Fibroblast of lung (primary cell): ENCODE measurements around the gene CDKAL1. TPM values are rescaled to one million over a fixed set of nuclear protein-coding genes. Genes with fewer than 3 reads are reported as not detected.

Source experiments
- DNase-seq, 2 donors: peaks; one replicate each; pipeline versions ENCODE4 v3.0.0 to v3.0.0-alpha.2; 2010; ENCODE audit warnings: low read depth in 2 of 2
- H2AFZ ChIP-seq: 2 replicates; pipeline ENCODE4 v1.5.1; 2012; ENCODE audit warnings: low read length, control low read depth, inconsistent platforms
- H3K27ac ChIP-seq: 2 replicates; pipeline ENCODE4 v1.5.1; 2011; ENCODE audit warnings: low read length, control low read depth; ENCODE audit not compliant: insufficient read depth
- H3K27me3 ChIP-seq: 2 replicates; pipeline ENCODE4 v1.5.1; 2011; ENCODE audit warnings: mild to moderate bottlenecking, low read length; ENCODE audit not compliant: control insufficient read depth, insufficient read depth
- H3K36me3 ChIP-seq: 2 replicates; pipeline ENCODE4 v1.5.1; 2011; ENCODE audit warnings: low read length; ENCODE audit not compliant: control insufficient read depth, insufficient read depth
- H3K4me1 ChIP-seq: 2 replicates; pipeline ENCODE4 v1.5.1; 2011; ENCODE audit warnings: low read length; ENCODE audit not compliant: control insufficient read depth, insufficient read depth; ENCODE audit errors: extremely low read depth
- H3K4me2 ChIP-seq: 2 replicates; pipeline ENCODE4 v1.5.1; 2011; ENCODE audit warnings: low read length, control low read depth; ENCODE audit not compliant: insufficient read depth; ENCODE audit errors: extremely low read depth
- H3K4me3 ChIP-seq, 4 experiments: fragments of 200-600 bp in 1 of 4; sonication (generic) in 1 of 4; replicated peaks in 1 of 4; 2 replicates each; pipeline ENCODE4 v1.5.1; 2011 to 2016; ENCODE audit warnings: low read length in 4 of 4, low read depth in 3 of 4, mild to moderate bottlenecking in 3 of 4, control low read depth in 2 of 4, inconsistent platforms in 1 of 4, mixed read lengths in 1 of 4; ENCODE audit not compliant: insufficient read depth in 1 of 4; ENCODE audit errors: control extremely low read depth in 1 of 4
- H3K79me2 ChIP-seq: 2 replicates; pipeline ENCODE4 v1.5.1; 2012; ENCODE audit warnings: mild to moderate bottlenecking, low read length, inconsistent platforms; ENCODE audit not compliant: control insufficient read depth, insufficient read depth
- H3K9ac ChIP-seq: 2 replicates; pipeline ENCODE4 v1.5.1; 2011; ENCODE audit warnings: mild to moderate bottlenecking, low read length, control low read depth; ENCODE audit not compliant: insufficient read depth
- H3K9me3 ChIP-seq: 2 replicates; pipeline ENCODE4 v1.5.1; 2012; ENCODE audit warnings: low read depth, low read length; ENCODE audit not compliant: control insufficient read depth, insufficient read depth
- H4K20me1 ChIP-seq: 2 replicates; pipeline ENCODE4 v1.5.1; 2011; ENCODE audit warnings: low read length; ENCODE audit not compliant: control insufficient read depth, insufficient read depth; ENCODE audit errors: extremely low read depth
- EZH2 ChIP-seq: IDR thresholded peaks from 2 replicates; pipeline ENCODE4 v1.5.1; 2012; ENCODE audit warnings: low read length, control low read depth, mild to moderate bottlenecking; ENCODE audit errors: missing control alignments
- polyA plus RNA-seq, 2 donors: library from polyadenylated mRNA; depleted of rRNA in 1 of 2; stranded (reverse) in 1 of 2; unstranded in 1 of 2; fragments of >200 nt; gene quantifications; 2 replicates each; pipeline ENCODE4 v1.2.1, GENCODE V29; 2011 to 2012; ENCODE audit warnings: missing spikeins in 1 of 2
- total RNA-seq: library from RNA; depleted of rRNA; stranded (reverse); fragments of >200 nt; gene quantifications from 2 replicates; pipeline ENCODE4 v1.2.1, GENCODE V29; 2014
- TF ChIP-seq, protein P1 (sequence below), 2 donors: IDR thresholded peaks in 1 of 2; conservative IDR thresholded peaks in 1 of 2; 1 replicate in 1 of 2; 2 replicates in 1 of 2; pipeline ENCODE4 v1.5.1; 2011 to 2012; ENCODE audit warnings: low read length in 2 of 2, control low read depth in 1 of 2, inconsistent platforms in 1 of 2, low read depth in 1 of 2, mild to moderate bottlenecking in 1 of 2

CDKAL1 gene
- total and polyA plus RNA-seq, 2 donors (not counting 1 experiment from before 2014, with no cell fraction given), result 7.4 to 15.0 TPM

DNA sequence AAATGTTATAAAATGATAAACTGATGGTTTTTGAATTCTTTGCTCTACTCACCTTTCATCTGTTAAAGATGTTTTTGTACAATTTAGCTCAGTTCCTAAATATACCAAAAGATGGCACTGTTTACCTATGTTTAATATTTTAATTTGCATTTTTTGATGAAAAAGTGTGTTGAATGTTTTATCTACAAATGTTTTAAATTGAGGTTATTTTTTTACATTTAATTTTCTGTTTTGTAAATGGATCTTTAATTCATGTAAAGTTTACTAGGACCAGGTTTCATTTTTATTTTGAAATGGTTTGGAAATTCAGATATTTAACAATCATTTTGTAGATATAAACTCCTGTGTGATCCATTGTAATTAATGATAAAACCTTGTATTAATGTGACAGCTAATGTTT is 30.0 kb downstream of the CDKAL1 start:
- DNase-seq, result peak in 1 of 2 donors; percentile 56
- H3K27me3 ChIP-seq, result no peaks in the 10 kb centered on the region
- no peak overlapping the region for H3K4me2 ChIP-seq

DNA sequence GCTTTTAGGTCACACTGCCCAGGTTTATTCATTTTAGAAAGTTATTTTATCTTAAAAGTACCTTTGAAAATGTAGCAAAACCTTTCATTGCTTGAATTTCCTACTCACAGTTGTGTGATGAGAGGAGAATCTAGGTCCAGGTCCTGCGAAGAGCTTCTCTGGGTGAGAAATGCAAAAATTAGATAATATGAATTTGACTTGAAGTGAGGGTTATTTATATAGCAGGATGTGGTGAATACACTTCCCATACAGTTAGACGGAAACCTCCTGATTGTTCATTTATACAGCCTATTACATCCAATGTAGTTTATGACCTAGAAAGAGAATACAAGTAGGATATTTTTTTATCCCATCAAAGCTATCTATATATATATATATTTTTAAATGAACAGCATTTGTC is 30.5 kb downstream of the CDKAL1 start:
- H3K4me2 ChIP-seq, result no peak overlapping the region
- no peaks in the 10 kb centered on the region for H3K9me3 ChIP-seq
- no peak for DNase-seq
- H3K9ac ChIP-seq, result no peak overlapping the region
- no peaks in the 10 kb centered on the region for H4K20me1 ChIP-seq
- H3K4me1 ChIP-seq, result no peaks in the 10 kb centered on the region
- no peak overlapping the region for H3K4me3 ChIP-seq
- H2AFZ ChIP-seq, result no peak overlapping the region
- no peaks in the 10 kb centered on the region for H3K79me2 ChIP-seq
- no peaks in the 10 kb centered on the region for H3K27me3 ChIP-seq
- H3K36me3 ChIP-seq, result no peaks in the 10 kb centered on the region
- H3K27ac ChIP-seq, result no peak overlapping the region
- TF ChIP-seq, protein P1, sequence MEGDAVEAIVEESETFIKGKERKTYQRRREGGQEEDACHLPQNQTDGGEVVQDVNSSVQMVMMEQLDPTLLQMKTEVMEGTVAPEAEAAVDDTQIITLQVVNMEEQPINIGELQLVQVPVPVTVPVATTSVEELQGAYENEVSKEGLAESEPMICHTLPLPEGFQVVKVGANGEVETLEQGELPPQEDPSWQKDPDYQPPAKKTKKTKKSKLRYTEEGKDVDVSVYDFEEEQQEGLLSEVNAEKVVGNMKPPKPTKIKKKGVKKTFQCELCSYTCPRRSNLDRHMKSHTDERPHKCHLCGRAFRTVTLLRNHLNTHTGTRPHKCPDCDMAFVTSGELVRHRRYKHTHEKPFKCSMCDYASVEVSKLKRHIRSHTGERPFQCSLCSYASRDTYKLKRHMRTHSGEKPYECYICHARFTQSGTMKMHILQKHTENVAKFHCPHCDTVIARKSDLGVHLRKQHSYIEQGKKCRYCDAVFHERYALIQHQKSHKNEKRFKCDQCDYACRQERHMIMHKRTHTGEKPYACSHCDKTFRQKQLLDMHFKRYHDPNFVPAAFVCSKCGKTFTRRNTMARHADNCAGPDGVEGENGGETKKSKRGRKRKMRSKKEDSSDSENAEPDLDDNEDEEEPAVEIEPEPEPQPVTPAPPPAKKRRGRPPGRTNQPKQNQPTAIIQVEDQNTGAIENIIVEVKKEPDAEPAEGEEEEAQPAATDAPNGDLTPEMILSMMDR (conservative IDR thresholded peaks at IDR 0.05 in 1 of 2, IDR thresholded peaks at IDR 0.05 in 1 of 2; ENCODE audit: low read depth in 1 of 2, low read length in 2 of 2), result no peak
- no peak for TF ChIP-seq EZH2

More for the DNA sequence above, 30.0 kb downstream of the CDKAL1 start:
- Histone ChIP-seq H3K79me2 (no peaks in the 10 kb centered on the region), H4K20me1 (no peaks in the 10 kb centered on the region), H2AFZ (no peak overlapping the region), H3K9me3 (no peaks in the 10 kb centered on the region), H3K4me3 (no peak overlapping the region), H3K9ac (no peak overlapping the region), H3K27ac (no peak overlapping the region), H3K4me1 (no peaks in the 10 kb centered on the region), H3K36me3 (no peaks in the 10 kb centered on the region)
- TF ChIP-seq, protein P1 (conservative IDR thresholded peaks at IDR 0.05 in 1 of 2, IDR thresholded peaks at IDR 0.05 in 1 of 2; ENCODE audit: low read depth in 1 of 2, low read length in 2 of 2), result peak in 1 of 2 donors; percentile 30
- TF ChIP-seq EZH2, result no peak

DNA sequence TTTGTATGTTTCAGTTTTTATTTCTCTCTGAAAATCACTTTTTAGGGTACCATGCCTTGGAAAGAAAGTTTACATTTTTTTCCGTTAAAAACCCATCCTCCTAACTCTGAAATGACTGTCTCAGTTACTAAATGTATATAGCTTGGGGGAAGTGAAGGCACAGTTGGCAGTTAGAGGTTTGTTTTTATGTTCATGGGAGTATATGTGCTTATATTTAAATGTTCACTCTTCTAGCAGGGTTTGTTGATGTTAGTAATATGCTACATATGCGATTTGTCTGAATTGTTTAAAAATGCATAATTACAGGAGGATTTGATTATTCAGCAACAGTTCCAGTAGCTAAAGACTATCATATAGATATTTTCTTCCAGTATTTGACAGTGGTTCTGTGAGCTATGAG is 31.1 kb downstream of the CDKAL1 start:
- no peak overlapping the region for H3K9ac ChIP-seq
- H3K36me3 ChIP-seq, result no peaks in the 10 kb centered on the region
- no peaks in the 10 kb centered on the region for H3K4me1 ChIP-seq
- no peaks in the 10 kb centered on the region for H3K9me3 ChIP-seq
- TF ChIP-seq EZH2, result no peak
- TF ChIP-seq, protein P1 (conservative IDR thresholded peaks at IDR 0.05 in 1 of 2, IDR thresholded peaks at IDR 0.05 in 1 of 2; ENCODE audit: low read depth in 1 of 2, low read length in 2 of 2), result no peak
- no peaks in the 10 kb centered on the region for H4K20me1 ChIP-seq
- no peak overlapping the region for H3K4me3 ChIP-seq
- no peak for DNase-seq
- H3K27ac ChIP-seq, result no peak overlapping the region
- H3K27me3 ChIP-seq, result no peaks in the 10 kb centered on the region
- H3K79me2 ChIP-seq, result no peaks in the 10 kb centered on the region
- no peak overlapping the region for H3K4me2 ChIP-seq
- H2AFZ ChIP-seq, result no peak overlapping the region
